HTERT RPE-1 (cell line): ENCODE results near the gene PTPRO.
"Not testable (repeated sequence)": the region's sequence is repeated elsewhere in the genome, so short reads cannot be mapped to it uniquely, and the experiment has no call there.

Experiments used
- in situ Hi-C: fragments of 300-500 bp; cut with MboI; formaldehyde crosslinking; loops from 4 replicates; pipeline ENCODE4 v1.14.3; 2020; ENCODE audit warnings: low sequenced_read_pairs

Gene PTPRO

DNA sequence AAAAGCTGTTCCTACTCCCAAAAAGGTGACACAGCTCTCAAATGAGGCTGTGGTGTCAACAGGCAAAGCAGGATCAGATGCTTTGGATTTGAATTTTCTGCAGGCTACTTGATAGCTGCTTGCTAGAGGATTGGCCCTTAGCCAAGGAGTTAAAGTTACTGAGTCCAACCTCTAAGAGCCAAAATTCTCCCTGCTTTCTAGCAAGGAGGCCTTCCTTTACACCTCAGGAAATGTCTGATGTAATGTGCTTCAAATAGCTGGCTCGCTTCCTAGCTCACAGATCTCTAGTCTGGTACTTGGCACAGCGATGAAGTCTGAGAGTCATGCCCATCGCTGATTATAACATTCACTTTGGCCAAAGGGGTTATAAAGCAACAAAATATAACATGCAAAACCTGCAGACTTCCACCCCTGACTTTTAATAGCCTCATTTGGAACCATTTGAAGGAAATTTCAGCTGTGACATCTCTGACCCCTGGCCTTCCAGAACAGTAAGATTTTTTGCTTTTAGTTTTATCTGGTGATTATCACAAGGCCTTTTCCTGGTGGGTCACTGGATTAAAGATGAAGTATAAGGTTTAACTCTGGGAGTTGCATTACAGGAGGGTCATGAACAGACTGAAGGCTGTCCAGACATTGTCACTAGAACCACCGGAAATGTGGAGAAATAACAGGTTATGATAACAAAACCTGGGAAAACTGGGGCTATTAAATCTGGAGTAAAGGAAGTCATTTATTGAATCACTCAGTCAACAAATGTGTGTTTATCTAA is 277.1 kb downstream of the PTPRO start:
- in situ Hi-C loops, result loop anchor here (25.0 kb wide), 1 partner anchor 263 kb away; no protein-coding TSS in a partner anchor

DNA sequence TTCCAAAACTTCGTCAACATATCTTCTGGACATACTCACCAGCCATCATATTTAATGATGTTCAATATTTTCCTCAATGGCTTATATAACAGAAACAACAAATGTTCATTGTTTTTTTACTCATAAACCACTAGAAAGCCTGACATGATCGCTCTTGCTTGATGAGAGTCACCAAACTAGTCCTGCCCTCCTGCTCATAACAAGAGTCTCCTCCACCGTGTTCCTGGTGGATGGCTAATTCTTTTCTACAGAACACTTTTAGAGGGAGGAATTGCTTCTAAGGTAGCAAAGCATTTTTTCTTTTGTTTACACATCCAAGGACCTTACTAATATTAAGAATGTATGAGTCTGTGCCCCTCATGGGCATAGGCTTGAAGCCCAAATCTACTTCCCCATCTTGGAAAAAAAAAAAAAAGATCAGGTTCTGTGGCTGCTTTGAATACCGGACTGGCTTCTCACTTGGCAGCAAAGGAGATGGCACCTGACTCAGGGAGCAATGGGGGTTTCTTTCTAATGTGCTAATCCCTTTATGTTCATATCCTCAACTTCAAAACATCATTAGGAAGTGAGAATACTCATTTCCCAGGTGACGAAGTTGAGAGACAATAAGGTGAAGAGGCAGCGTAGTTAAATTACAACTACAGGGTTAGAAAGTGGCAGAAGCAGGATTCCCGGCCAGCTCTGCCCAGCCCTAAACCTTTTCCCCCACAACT is 278.1 kb downstream of the PTPRO start:
- in situ Hi-C loops, result no loop called here

DNA sequence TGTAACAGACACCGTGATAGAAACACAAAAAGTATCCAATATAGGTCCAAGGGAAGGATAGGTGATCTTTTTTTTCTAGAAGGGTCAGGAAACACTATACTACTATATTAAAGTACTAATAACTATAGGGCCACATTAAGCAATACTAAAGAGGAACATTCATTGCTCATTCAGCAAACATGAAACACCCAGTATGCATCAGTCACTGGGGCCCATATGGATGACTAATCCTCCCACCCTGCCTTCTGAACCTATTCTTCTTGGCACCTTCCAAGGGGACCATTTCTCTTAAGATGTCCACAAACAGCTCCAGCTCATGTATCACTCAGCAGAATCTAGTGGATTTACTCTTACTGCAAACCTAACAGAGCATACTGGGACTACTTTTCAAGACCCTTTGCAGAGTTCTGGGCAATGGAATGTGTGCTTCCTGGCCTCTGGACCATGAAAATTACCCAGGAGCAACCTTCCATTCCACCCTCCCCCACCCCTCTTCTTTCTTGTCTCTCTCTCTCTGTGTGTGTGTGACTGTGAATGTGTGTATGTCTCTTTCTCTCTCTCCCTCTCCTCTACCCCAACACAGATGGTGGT is 279.0 kb downstream of the PTPRO start:
- in situ Hi-C loops, result no loop called here

DNA sequence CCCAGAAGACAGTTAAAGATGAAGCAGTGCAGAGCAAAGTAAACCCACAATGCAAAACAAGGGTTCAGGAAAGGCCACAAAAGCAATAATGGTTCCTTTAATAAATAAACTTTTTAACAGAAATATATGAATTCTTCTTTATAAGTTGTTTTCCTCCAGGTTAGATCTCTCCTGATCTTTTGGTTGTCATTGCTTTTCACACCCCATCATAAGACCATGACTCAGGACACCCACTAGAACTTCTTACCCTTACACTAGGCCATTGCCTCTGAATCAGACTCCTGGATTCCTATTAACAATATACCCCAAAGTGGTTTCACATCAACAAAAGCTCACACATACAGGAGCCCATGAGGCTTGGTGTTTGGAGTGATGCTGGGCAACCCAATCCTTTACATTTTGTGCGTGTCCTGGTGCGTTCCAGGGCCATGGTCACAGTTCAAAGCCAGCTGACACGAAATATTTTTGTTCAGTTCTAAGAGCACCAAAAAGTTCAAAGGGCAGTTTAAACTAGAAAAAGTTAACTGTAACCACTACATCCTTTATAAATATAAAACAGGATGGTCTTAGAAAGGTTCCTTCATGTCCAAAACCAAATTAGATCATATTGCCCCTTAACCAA is 279.9 kb downstream of the PTPRO start:
- in situ Hi-C loops, result no loop called here

DNA sequence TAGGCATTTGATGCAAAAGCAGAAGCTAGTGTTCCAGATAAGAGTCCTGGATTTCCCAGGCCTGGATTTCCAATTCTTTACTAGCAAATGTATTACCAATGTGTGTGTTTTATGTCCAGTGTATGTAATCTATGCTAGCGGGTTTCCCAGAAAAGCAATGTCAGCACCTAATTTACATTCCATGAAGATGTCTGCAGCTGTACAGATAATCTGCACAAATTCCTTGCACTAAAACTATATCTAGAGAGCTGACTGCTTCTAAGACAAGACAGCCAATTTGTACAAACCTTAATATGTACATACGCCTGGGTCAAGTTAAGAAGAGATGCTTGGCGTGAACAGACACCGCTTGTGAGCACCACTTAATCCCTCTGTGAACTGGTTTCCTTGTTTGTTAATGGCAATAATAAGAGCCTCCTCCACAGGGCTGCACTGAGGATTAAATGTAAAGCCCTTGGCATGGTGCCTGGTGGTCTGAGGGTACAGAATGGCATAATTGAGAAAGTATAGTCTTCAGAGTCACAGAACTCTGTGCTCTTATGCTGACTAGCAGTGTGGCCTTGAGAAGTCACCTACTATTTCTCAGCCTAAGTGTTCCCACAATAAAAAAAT is 281.3 kb downstream of the PTPRO start:
- in situ Hi-C loops, result no loop called here

DNA sequence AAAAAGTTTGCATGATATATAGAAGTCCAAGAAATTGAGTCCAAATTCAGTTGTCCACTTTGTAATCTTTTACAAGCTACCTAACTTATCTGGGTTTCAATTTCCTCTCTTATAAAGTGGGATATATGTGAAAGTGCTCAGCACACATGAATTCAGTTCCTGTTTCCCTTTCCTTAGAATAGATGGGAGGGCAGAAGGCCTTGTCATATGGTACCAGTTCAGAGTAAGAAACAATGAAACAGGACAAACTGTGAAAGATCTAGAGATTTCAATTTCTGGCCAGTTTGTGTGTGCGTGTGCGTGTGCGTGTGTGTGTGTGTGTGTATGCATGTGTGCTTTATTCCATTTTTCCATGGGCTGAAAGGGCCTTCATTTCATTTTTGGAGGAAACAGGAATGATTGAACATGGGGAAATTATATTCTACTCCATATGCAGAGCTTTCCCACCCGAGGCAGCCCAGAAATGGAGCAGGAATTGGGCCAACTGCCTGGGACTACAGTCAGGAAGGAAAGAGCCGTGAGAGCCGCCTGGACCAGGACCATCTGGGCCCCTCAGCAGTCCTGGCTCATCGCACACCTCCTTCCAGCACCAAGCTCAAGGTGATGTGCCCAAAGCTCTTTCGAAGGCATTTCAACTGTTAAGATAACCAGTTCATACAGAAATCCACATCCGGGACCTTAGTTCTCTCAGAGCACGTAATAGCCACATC is 283.7 kb downstream of the PTPRO start:
- in situ Hi-C loops, result no loop called here

DNA sequence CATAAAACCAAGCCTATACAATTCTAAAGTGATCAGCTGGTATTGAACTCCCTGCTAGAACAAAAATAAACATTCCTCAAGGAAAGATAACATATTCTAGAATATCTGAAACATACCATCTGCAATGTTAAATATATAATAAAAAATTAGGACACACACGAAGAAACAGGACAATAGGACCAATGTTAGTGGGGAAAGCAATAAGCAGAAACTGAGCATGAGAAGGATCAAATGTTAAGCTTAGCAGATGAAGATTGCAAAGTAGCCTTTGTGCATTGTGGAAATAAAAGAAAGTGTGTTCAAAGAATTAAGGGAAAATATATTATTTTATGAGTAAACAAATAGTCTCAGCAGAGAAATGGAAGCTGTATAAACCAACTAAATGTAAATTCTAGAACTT is 286.1 kb downstream of the PTPRO start:
- in situ Hi-C loops, result no loop called here

DNA sequence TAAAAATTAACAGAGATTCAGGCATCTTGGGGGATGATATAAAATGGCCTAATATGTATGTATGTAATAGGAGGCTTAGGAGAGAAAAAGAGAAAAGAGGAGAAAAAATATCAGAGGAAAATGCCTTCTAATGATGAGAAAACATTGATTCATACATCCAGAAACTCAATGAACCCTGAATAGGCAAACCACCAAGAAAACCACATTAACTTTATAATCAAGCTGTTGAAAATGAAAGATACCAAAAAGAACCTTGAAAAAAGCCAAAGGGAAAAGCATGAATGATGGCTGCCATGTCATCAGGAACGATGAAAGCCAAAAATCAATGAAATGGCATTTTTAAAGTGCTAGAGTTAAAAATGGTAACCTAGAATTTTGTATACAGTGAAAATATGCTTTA is 286.6 kb downstream of the PTPRO start:
- in situ Hi-C loops, result no loop called here

DNA sequence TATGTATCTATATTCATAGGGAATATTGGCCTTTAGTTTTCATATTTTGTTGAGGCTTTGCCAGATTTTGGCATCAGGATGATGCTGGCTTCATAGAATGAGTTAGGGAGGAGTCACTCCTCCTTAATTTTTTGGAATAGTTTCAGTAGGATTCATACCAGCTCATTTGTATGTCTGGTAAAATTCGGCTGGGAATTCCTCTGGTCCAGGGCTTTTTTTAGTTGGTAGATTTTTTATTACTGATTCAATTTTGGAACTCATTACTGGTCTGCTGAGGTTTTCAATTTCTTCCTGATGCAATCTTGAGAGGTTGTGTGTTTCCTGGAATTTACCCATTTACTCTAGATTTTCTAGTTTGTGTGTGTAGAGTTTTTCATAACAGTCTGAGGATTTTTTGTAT is 291.7 kb downstream of the PTPRO start:
- in situ Hi-C loops, result no loop called here

DNA sequence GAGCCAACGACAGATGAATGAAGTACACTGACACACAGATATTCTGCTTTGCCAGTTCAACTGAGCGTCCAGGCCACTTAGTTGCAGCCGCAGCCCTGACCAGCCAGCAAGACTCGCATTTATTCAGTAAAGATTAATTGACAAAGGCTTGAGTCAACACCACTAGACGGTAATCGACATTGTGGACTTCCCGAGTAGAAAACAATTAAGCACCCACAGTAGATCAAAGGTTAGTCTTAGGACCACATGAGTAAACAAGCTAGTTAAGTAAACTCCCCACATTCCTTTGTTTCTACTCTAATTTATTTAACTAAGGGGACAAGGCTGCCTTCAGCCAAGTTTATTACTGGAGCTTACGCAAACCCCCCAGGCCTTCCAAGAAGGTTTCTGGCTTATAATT is 294.2 kb downstream of the PTPRO start:
- in situ Hi-C loops, result not testable (repeated sequence)

DNA sequence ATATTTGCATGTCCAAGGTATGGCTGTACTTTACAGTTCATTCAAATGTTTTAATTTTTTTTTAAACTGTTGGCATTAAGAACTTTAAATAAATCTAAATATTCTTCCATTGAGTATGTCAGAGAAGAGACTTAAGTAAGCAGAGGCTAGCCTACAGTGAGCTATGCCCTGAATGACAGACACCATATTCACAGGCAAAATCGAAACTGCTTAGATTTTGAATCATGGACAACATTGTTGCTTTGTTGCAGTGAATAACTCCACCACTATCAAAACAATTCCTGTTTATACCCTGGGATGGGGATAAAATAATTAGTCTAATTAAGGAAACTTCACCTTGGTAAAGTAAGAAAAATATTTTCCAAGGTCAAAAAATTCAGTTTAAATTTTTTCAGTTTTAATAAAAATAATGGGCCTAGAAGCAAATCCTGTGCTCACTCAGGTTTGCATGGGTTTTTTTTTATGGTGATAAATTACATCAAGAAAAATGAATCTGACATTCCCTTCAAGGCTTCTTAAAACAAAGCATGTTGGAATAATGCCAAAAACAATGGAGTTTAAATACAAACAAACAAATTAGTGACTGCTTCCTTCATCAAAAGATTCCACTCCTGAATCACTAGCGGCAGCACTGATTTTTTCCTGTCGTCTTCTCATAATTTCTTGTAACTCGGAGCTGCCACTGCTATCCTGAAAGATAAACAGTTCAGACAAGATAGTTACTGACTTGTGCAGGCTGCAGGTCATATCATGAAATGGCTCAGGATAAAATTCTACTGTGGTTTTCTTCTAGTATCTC is 298.6 kb downstream of the PTPRO start:
- in situ Hi-C loops, result no loop called here

DNA sequence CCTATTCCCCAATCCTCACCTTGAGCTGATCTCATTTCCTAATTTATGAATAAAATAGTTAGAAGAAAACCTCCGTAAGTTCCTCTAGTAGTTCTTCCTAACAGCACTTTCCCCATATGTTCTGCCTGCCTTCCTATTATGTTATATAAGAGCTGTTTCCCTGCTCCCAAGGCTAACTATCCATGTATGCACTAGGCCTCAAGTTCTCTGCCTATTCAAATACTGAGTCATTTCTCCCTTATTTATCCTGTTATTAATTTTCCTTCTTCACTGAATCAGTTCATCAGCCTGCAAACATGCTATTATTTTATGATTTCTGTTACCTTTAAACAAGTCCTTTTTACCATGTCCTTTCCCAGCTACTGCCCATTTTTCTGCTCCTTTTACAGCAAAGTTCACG is 302.8 kb downstream of the PTPRO start:
- in situ Hi-C loops, result no loop called here

DNA sequence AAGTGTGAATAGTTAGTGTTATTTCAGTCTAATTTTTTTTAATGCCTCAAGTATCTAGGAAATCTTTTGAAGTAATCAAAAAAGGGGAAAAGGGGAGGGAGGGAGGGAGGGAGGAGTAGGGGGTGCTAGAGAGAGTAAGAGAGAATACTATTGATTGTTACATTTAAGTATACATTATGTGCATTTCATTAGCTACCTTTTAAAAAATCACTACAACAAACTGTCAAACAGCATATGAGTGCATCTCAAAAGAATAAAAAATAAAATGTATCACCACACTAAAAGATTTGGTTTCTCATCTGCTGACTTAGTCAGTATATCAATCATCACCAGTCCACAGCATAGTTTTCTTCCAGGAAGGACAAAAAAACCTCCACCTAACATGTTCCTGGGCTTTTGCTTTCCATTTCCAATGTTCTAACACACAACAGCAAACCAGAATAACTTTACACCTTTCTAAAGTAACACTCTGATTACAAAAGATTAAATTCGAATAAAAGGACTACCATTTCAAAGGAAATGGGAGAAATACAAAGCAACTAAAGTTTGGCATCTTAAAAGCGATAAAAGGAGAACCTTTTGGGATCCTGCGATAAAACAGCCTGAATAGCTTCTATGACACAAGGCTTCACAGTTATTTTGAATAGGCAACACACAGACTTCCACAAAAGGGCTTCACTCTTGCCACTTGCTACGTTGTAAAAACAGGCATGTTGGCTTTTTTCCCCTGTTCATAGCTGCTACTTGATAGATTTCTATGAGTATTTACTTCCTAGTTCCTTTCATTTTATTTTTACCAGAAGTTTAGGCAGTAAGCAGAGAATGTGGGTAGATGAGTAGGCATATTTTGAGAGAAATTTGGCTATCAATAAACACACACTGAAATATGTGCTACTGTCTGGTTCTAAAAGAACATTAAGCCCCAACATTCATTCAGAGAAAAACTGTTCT is 306.0 kb downstream of the PTPRO start:
- in situ Hi-C loops, result no loop called here

DNA sequence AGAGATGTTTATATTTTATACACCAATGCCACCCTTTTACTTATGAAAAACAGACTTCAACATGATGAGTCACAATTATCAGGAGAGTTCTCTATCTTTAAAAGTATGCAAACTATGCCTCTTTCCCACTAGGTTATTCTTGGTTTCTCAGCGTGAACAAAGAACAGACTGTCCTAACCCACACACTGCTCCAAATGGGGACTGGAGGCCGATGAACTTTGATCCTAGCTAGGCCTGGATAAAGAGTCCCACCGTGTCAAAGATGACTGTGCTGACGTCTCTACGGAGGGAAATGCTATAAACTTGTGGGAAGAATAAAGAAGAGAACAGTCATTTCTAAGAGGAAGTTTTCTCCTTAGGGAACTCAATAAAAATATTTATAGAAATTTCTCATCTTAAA is 306.8 kb downstream of the PTPRO start:
- in situ Hi-C loops, result no loop called here

DNA sequence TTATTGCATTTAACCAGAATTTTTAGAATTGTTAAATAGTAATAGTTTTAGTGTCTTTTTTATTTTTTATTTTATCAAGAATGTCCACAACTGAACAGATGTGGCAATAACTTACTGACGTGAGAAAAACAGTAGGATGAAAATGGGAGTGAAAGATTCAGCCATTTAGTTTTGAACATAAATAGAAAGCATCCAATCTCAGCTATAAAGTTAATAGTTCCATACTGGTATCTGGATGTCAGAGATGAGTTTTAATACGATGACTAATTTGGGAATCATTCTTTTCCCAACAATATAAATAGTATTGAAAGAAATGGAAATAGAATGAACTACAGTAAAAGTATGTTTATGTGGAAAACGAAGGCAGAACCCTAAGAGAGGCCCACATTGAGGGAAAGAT is 307.5 kb downstream of the PTPRO start:
- in situ Hi-C loops, result no loop called here

DNA sequence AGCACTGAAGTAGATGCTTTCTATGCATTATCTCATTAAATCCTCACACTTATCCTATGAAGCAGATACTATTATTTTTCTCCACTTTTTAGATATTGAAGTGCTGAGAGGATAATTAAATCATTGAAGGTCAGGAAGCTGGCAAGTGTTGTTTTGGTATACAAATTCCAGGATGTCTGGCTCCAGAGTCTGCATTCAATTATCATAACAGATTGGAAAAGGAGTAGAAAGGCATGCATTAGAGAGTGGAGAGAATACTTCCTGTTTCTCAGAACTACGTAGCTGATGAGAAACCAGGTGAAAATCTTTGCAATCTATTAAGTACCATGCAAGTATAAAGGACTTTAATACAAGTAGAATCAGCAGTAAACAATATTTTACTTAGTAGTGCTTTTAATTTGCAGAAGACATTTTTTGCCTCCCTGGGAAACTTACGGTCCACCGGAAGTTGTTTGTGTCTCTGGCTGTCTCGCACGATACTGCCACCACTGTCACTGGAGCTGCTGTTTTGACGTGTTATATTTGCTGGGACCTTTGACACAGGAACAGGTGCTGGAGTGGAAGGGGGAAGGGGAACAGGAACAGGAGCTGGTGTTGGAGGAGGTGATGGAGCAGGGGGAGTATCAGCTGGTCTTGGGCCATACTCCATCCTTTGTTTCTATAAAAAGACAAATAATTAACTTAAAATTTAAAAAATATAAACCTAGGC is 308.9 kb downstream of the PTPRO start:
- in situ Hi-C loops, result no loop called here

DNA sequence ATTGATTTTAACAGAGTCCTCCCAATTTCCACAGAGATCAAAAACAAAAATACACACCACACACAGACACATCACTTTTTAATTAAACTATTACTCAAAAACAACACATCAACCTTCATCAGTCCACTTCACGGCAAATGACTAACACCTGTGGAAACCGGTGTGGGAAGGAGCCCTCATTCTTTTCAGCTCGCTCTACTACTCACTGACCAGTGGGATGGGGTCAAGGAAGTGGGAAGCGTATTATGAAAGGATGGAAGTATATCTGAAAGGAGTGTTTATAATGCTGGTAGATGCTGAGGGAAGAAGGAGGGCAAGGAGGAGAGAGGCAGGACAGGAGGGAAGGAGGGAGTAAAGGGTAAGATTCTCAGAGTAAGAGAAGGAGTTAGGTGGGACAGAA is 310.4 kb downstream of the PTPRO start:
- in situ Hi-C loops, result no loop called here

DNA sequence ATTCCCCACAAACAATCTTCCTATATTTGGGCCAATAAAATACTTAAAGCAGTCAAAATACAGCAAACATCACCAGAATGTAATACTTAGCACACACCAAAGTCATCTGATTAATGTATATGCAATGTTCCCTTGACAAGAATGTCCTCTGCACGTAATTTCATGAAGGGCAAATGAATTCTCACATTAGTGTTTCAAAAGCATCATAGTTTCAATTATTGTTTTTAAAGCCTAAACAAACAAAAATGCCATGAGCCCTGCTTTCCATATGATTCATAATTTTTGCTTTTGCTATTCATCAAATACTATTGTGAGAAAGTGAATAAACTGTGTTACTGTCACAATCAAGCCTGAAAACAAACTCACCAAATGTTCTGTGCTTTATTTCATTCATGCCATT is 310.9 kb downstream of the PTPRO start:
- in situ Hi-C loops, result no loop called here
